Vagina (tissue), 2 donors: ENCODE measurements around the gene CRYGB. TPM values are rescaled to one million over a fixed set of nuclear protein-coding genes. Genes with fewer than 3 reads are reported as not detected.
A peak's percentile ranks its signal among the peaks of the same experiment; 100 is the strongest.
"Not testable (repeated sequence)": the region's sequence is repeated elsewhere in the genome, so short reads cannot be mapped to it uniquely, and the experiment has no call there.

ENCODE experiments used
- DNase-seq, 2 donors: peaks; one replicate each; pipeline ENCODE4 v3.0.0-alpha.2; 2017; ENCODE audit errors: extremely low spot score in 2 of 2
- H3K27ac ChIP-seq: fragments of 200-600 bp; sonication (generic); one replicate; pipeline ENCODE4 v1.5.1; 2019
- H3K27me3 ChIP-seq: fragments of 200-600 bp; sonication (generic); one replicate; pipeline ENCODE4 v1.5.1; 2019
- H3K36me3 ChIP-seq, 2 donors: fragments of 200-600 bp; sonication (generic); one replicate each; pipeline ENCODE4 v1.5.1; 2017 to 2019
- H3K4me1 ChIP-seq: fragments of 200-600 bp; sonication (generic); one replicate; pipeline ENCODE4 v1.5.1; 2019
- H3K4me3 ChIP-seq, 2 donors: fragments of 200-600 bp; sonication (generic); 1 replicate in 1 of 2; 2 replicates in 1 of 2; pipeline ENCODE4 v1.5.1; 2016 to 2019
- H3K9me3 ChIP-seq: fragments of 200-600 bp; sonication (generic); one replicate; pipeline ENCODE4 v1.5.1; 2019
- CTCF ChIP-seq, 3 experiments: fragments of 450-650 bp in 2 of 3; fragments of 200-600 bp in 1 of 3; sonication (generic) in 1 of 3; IDR thresholded peaks; one replicate each; pipeline ENCODE4 v1.5.1; 2017 to 2019; ENCODE audit warnings: antibody characterized with exemption in 3 of 3, mild to moderate bottlenecking in 2 of 3, moderate library complexity in 2 of 3
- POLR2A ChIP-seq, 2 donors: fragments of 450-650 bp; IDR thresholded peaks; one replicate each; pipeline ENCODE4 v1.6.1; 2017; ENCODE audit warnings: antibody characterized with exemption in 2 of 2, mild to moderate bottlenecking in 2 of 2, moderate library complexity in 2 of 2
- POLR2AphosphoS5 ChIP-seq, 2 donors: sonication (generic); formaldehyde crosslinking; IDR thresholded peaks; one replicate each; pipeline ENCODE4 v1.9.0; 2017; ENCODE audit warnings: antibody characterized with exemption in 2 of 2, mild to moderate bottlenecking in 2 of 2, low read depth in 1 of 2; ENCODE audit not compliant: insufficient read depth in 1 of 2
- intact Hi-C: fragments of 100-400 bp; cut with DNase I; formaldehyde crosslinking; loops from one replicate; pipeline ENCODE4 v1.15.1; 2023
- total RNA-seq: library from RNA; depleted of rRNA; stranded (reverse); fragments of >200 nt; gene quantifications from one replicate; pipeline ENCODE4 v1.2.3, GENCODE V29; 2016

CRYGB gene
- total RNA-seq, 1 donor from 2014 or later, result not detected

- no peak for TF ChIP-seq POLR2A (IDR thresholded peaks at IDR 0.05)
- no peak for TF ChIP-seq CTCF (IDR thresholded peaks at IDR 0.05)
- no peak for TF ChIP-seq POLR2AphosphoS5 (IDR thresholded peaks at IDR 0.05; ENCODE audit: insufficient read depth in 1 of 2, low read depth in 1 of 2)
- Histone ChIP-seq H3K27ac (no peak overlapping the region), H3K9me3 (no peaks in the 10 kb centered on the region), H3K4me1 (no peaks in the 10 kb centered on the region), H3K4me3 (no peak overlapping the region), H3K36me3 (no peaks in the 10 kb centered on the region), H3K27me3 (no peaks in the 10 kb centered on the region)
- intact Hi-C loops, result no loop called here
- no peak for DNase-seq
Observed at GRCh38 chr2:208118918-208119317, 27.0 kb downstream of the CRYGB start.

- H3K4me3 ChIP-seq, H3K36me3 ChIP-seq, DNase-seq, intact Hi-C loops, H3K27ac ChIP-seq, H3K4me1 ChIP-seq, H3K27me3 ChIP-seq, H3K9me3 ChIP-seq: not testable (repeated sequence)
Observed at GRCh38 chr2:208117390-208117789, 28.6 kb downstream of the CRYGB start.

DNA sequence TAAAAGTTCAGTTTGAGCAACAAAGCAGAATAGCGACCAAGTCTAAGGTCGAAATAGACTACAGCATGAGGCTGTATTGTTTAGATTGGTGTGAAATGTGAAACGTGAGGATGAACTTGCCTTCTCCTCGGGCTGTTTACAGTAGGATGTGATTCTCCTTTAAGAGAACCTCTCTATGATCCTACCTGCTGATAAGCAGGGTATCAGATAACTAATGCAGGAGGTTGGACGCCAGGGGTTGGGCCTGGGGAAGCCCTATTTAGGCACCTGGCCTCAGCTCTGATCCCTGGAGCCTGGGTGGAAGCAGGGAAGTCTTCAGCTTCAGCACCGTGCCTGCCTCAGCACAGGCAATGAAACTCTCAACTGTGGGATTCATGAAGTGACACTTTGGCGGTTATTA is 33.0 kb downstream of the CRYGB start:
- peaks cover 5% of the 10 kb centered on the region for H3K4me1 ChIP-seq

GRCh38 chr2:208112273-208112745 is 33.6 kb downstream of the CRYGB start:
- H3K27ac ChIP-seq, H3K27me3 ChIP-seq, H3K9me3 ChIP-seq, H3K4me3 ChIP-seq, H3K4me1 ChIP-seq, intact Hi-C loops, H3K36me3 ChIP-seq: not testable (repeated sequence)
- peak in 1 of 2 donors; percentile 20 for DNase-seq

More for the DNA sequence above, 33.0 kb downstream of the CRYGB start:
- intact Hi-C loops, result no loop called here
- no peaks in the 10 kb centered on the region for H3K36me3 ChIP-seq
- no peaks in the 10 kb centered on the region for H3K27me3 ChIP-seq
- H3K27ac ChIP-seq, result no peak overlapping the region
- H3K4me3 ChIP-seq, result no peak overlapping the region
- DNase-seq, result peak in 1 of 2 donors; percentile 54
- no peaks in the 10 kb centered on the region for H3K9me3 ChIP-seq
- TF ChIP-seq CTCF (IDR thresholded peaks at IDR 0.05) (no peak), POLR2AphosphoS5 (IDR thresholded peaks at IDR 0.05; ENCODE audit: insufficient read depth in 1 of 2, low read depth in 1 of 2) (no peak), POLR2A (IDR thresholded peaks at IDR 0.05) (no peak)

GRCh38 chr2:208103616-208104015 is 42.3 kb downstream of the CRYGB start:
- Histone ChIP-seq H3K9me3 (no peaks in the 10 kb centered on the region), H3K36me3 (no peaks in the 10 kb centered on the region), H3K4me1 (no peaks in the 10 kb centered on the region), H3K4me3 (no peak overlapping the region), H3K27ac (no peak overlapping the region), H3K27me3 (no peaks in the 10 kb centered on the region)
- intact Hi-C loops, result no loop called here
- DNase-seq, result no peak
- TF ChIP-seq CTCF (IDR thresholded peaks at IDR 0.05) (no peak), POLR2AphosphoS5 (IDR thresholded peaks at IDR 0.05; ENCODE audit: insufficient read depth in 1 of 2, low read depth in 1 of 2) (no peak), POLR2A (IDR thresholded peaks at IDR 0.05) (no peak)

GRCh38 chr2:208101716-208102631 is 44.0 kb downstream of the CRYGB start:
- H3K27ac ChIP-seq, result no peak overlapping the region
- DNase-seq, result no peak
- no peaks in the 10 kb centered on the region for H3K36me3 ChIP-seq
- H3K27me3 ChIP-seq, result no peaks in the 10 kb centered on the region
- intact Hi-C loops, result no loop called here
- no peak for TF ChIP-seq POLR2AphosphoS5 (IDR thresholded peaks at IDR 0.05; ENCODE audit: insufficient read depth in 1 of 2, low read depth in 1 of 2)
- no peak overlapping the region for H3K4me3 ChIP-seq
- no peaks in the 10 kb centered on the region for H3K9me3 ChIP-seq
- no peaks in the 10 kb centered on the region for H3K4me1 ChIP-seq
